GM21786 (cell line): ENCODE results near the gene MSI2.

Experiments used
- ATAC-seq: cut with Tn5 transposase; IDR thresholded peaks from one replicate; pipeline ENCODE4 v1.9.1; 2021; ENCODE audit not compliant: unreplicated experiment

The MSI2 gene

GRCh38 chr17:57406981-57407286 is 150.6 kb downstream of the MSI2 start:
- no peak for ATAC-seq

GRCh38 chr17:57407287-57408070 is 151.2 kb downstream of the MSI2 start:
- ATAC-seq: no peak

- peak; percentile 57 for ATAC-seq
Observed at GRCh38 chr17:57408071-57408811, 151.9 kb downstream of the MSI2 start.

- ATAC-seq: no peak
Observed at GRCh38 chr17:57410169-57410568, 153.8 kb downstream of the MSI2 start.

- ATAC-seq: no peak
Observed at GRCh38 chr17:57412520-57413096, 156.3 kb downstream of the MSI2 start.

GRCh38 chr17:57413848-57414651 is 157.7 kb downstream of the MSI2 start:
- no peak for ATAC-seq

GRCh38 chr17:57415751-57416207 is 159.5 kb downstream of the MSI2 start:
- no peak for ATAC-seq

GRCh38 chr17:57416369-57416768 is 160.0 kb downstream of the MSI2 start:
- no peak for ATAC-seq

- no peak for ATAC-seq
Observed at GRCh38 chr17:57417956-57418355, 161.6 kb downstream of the MSI2 start.

GRCh38 chr17:57418463-57419246 is 162.3 kb downstream of the MSI2 start:
- ATAC-seq: no peak

GRCh38 chr17:57419940-57420550 is 163.7 kb downstream of the MSI2 start:
- ATAC-seq: no peak

GRCh38 chr17:57420734-57421717 is 164.7 kb downstream of the MSI2 start:
- no peak for ATAC-seq

- ATAC-seq: peak; percentile 81
Observed at GRCh38 chr17:57422574-57423164, 166.3 kb downstream of the MSI2 start.

- no peak for ATAC-seq
Observed at GRCh38 chr17:57423541-57423940, 167.2 kb downstream of the MSI2 start.

- no peak for ATAC-seq
Observed at GRCh38 chr17:57424273-57424672, 167.9 kb downstream of the MSI2 start.

GRCh38 chr17:57424777-57425188 is 168.5 kb downstream of the MSI2 start:
- ATAC-seq: no peak

- no peak for ATAC-seq
Observed at GRCh38 chr17:57425431-57425830, 169.1 kb downstream of the MSI2 start.
